ENCODE measurements around the gene RBBP4.

Gene RBBP4

DNA sequence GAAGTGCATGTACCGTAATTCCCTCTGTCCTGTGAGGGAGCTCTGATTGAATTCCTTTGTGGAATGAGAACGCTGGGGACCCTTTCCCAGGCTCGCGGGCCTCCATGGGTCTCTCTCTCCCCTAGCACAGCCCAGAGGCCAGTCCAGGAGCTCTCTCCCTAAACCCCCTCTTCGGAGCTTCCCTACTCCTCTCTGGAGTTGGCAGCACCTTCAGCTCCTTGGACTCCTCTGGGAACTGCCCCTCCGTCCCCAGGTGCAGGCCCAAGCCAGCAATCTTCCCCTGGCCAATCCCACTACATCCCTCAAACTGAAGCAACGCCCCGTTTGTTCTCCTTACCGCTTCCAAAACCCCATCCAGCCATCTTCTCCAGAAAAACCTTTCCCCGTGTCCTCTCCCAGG is 62.1 kb downstream of the RBBP4 start:
- no peak for ATAC-seq (ENCODE audit: low read depth)
- no peaks in the 10 kb centered on the region for H3K36me3 Mint-ChIP-seq
- DNase-seq (ENCODE audit: low spot score in 2 of 2), result no peak
- peaks cover 2% of the 10 kb centered on the region for H3K27me3 Mint-ChIP-seq
- H3K4me3 Mint-ChIP-seq, result peak overlapping the region; percentile 36
- H3K9me3 Mint-ChIP-seq, result no peaks in the 10 kb centered on the region
- peaks cover 15% of the 10 kb centered on the region for H3K4me1 Mint-ChIP-seq
- no peak overlapping the region for H3K27ac Mint-ChIP-seq

GRCh38 chr1:32714277-32714676 is 63.3 kb downstream of the RBBP4 start:
- DNase-seq (ENCODE audit: low spot score in 2 of 2), result no peak
- no peak overlapping the region for H3K27ac Mint-ChIP-seq

GRCh38 chr1:32715901-32716311 is 64.9 kb downstream of the RBBP4 start:
- H3K36me3 Mint-ChIP-seq, result no peaks in the 10 kb centered on the region
- peaks cover 15% of the 10 kb centered on the region for H3K4me1 Mint-ChIP-seq
- ATAC-seq (ENCODE audit: low read depth) (no peak), DNase-seq (ENCODE audit: low spot score in 2 of 2) (no peak)
- H3K4me3 Mint-ChIP-seq, result no peak overlapping the region
- H3K27ac Mint-ChIP-seq, result no peak overlapping the region
- H3K9me3 Mint-ChIP-seq, result no peaks in the 10 kb centered on the region
- peaks cover 12% of the 10 kb centered on the region for H3K27me3 Mint-ChIP-seq

More at GRCh38 chr1:32714277-32714676, 63.3 kb downstream of the RBBP4 start:
- Mint-ChIP-seq H3K4me1 (peaks cover 15% of the 10 kb centered on the region), H3K9me3 (no peaks in the 10 kb centered on the region), H3K27me3 (peaks cover 2% of the 10 kb centered on the region), H3K4me3 (no peak overlapping the region), H3K36me3 (no peaks in the 10 kb centered on the region)
- no peak for ATAC-seq (ENCODE audit: low read depth)

DNA sequence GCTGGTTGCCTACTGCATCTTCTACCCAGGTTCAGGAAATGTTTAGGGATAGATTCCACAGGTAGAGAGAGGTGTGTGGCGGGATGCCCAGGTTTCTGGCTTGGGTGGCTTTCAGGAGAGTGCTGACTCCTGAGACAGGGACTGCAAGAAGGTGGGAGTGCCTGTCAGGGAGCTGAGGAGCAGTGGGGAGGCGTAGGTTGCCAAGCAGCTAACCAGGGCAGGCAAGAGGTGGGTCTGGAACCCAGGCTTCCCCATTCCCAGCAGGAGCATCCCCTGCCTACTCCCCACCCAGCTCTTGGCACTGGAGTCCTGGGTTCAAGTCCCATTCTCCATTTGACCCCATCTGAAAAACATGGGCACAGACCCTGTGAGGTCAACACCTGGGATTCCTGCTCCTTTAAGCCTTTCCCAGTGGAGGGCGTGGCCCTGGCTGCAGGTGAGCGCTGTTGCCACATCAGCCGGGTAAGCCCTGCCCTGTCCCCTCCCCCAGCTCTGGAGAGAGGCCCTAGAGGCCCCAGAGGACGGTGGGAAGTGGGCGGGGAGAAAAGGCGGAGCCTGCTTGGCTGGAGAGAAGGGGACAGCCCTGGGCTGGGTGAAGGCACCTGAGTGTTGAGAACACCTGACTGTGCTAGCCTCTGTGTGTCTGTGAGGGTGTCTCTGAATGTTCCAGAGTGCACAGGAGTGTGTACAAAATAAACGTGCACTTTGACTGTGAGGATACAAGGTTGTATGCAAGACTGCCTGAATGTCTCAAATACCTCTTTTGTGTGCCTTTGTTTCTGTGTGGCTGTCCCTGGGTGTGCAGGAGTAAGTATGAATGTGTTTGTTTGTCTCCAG is 65.5 kb downstream of the RBBP4 start:
- Mint-ChIP-seq H3K36me3 (no peaks in the 10 kb centered on the region), H3K27me3 (peaks cover 14% of the 10 kb centered on the region), H3K4me3 (no peak overlapping the region), H3K27ac (no peak overlapping the region), H3K9me3 (no peaks in the 10 kb centered on the region), H3K4me1 (peaks cover 15% of the 10 kb centered on the region)
- ATAC-seq (ENCODE audit: low read depth) (peak; percentile 61), DNase-seq (ENCODE audit: low spot score in 2 of 2) (no peak)

GRCh38 chr1:32717503-32717902 is 66.5 kb downstream of the RBBP4 start:
- H3K27ac Mint-ChIP-seq, result no peak overlapping the region

DNA sequence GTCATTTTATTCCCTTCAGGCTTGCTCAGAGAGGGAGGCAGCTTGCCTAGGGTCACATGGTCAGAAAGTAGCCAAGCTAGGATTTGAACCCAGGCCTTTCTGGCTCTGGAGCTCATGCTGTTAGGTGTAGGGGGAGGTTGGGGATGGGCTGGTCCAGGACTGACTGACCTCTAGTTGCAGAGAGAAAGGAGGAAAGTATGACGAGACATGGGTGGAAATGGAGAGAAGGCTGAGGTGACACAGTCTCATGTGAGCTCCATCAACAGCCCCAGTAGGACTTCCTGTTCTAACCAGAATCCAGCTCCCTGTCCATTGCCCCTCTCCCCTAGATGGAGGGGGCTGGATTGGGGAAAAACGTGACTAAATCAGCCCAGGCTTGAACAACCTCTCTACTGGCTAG is 67.0 kb downstream of the RBBP4 start:
- Mint-ChIP-seq H3K27me3 (peaks cover 21% of the 10 kb centered on the region), H3K36me3 (peaks cover 2% of the 10 kb centered on the region), H3K4me1 (peaks cover 11% of the 10 kb centered on the region), H3K27ac (no peak overlapping the region), H3K4me3 (no peak overlapping the region), H3K9me3 (no peaks in the 10 kb centered on the region)
- ATAC-seq (ENCODE audit: low read depth) (no peak), DNase-seq (ENCODE audit: low spot score in 2 of 2) (no peak)

More at GRCh38 chr1:32717503-32717902, 66.5 kb downstream of the RBBP4 start:
- peaks cover 2% of the 10 kb centered on the region for H3K36me3 Mint-ChIP-seq
- H3K9me3 Mint-ChIP-seq, result no peaks in the 10 kb centered on the region
- no peak overlapping the region for H3K4me3 Mint-ChIP-seq
- DNase-seq (ENCODE audit: low spot score in 2 of 2) (no peak), ATAC-seq (ENCODE audit: low read depth) (no peak)
- H3K27me3 Mint-ChIP-seq, result peaks cover 21% of the 10 kb centered on the region
- H3K4me1 Mint-ChIP-seq, result peaks cover 11% of the 10 kb centered on the region

GRCh38 chr1:32718527-32718926 is 67.5 kb downstream of the RBBP4 start:
- Mint-ChIP-seq H3K27me3 (peaks cover 21% of the 10 kb centered on the region), H3K36me3 (peaks cover 2% of the 10 kb centered on the region), H3K4me3 (no peak overlapping the region), H3K4me1 (peaks cover 9% of the 10 kb centered on the region), H3K27ac (no peak overlapping the region), H3K9me3 (no peaks in the 10 kb centered on the region)
- DNase-seq (ENCODE audit: low spot score in 2 of 2) (no peak), ATAC-seq (ENCODE audit: low read depth) (no peak)

- peaks cover 9% of the 10 kb centered on the region for H3K4me1 Mint-ChIP-seq
- H3K27ac Mint-ChIP-seq, result no peak overlapping the region
- peaks cover 23% of the 10 kb centered on the region for H3K27me3 Mint-ChIP-seq
- no peaks in the 10 kb centered on the region for H3K9me3 Mint-ChIP-seq
- peaks cover 4% of the 10 kb centered on the region for H3K36me3 Mint-ChIP-seq
- no peak overlapping the region for H3K4me3 Mint-ChIP-seq
- ATAC-seq (ENCODE audit: low read depth) (no peak), DNase-seq (ENCODE audit: low spot score in 2 of 2) (no peak)
Observed at GRCh38 chr1:32719681-32720275, 68.8 kb downstream of the RBBP4 start.

GRCh38 chr1:32724678-32725614 is 73.9 kb downstream of the RBBP4 start:
- Mint-ChIP-seq H3K4me1 (peaks cover 3% of the 10 kb centered on the region), H3K9me3 (no peaks in the 10 kb centered on the region), H3K36me3 (peaks cover 4% of the 10 kb centered on the region), H3K4me3 (no peak overlapping the region), H3K27me3 (peaks cover 32% of the 10 kb centered on the region), H3K27ac (no peak overlapping the region)
- DNase-seq (ENCODE audit: low spot score in 2 of 2) (no peak), ATAC-seq (ENCODE audit: low read depth) (no peak)

DNA sequence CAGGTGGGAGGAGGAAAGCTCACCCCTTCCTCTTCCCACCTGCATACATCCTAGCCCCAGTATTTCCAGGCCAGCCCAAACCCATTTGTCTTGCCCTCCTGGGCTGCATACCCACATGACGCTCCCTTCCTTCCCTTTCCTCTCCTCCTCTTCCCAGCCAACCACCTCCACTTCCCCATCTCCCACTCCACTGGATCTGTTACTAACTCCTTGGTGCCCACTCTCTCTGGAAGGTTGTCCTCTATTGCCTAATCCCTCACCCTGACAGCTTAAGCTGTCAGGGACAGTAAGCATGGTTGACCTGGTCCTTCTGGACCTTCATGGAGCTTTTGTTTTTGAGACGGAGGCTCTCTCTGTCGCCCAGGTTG is 74.6 kb downstream of the RBBP4 start:
- ATAC-seq (ENCODE audit: low read depth), result no peak
- DNase-seq (ENCODE audit: low spot score in 2 of 2), result no peak
- Mint-ChIP-seq H3K9me3 (no peaks in the 10 kb centered on the region), H3K4me3 (no peak overlapping the region), H3K27me3 (peaks cover 25% of the 10 kb centered on the region), H3K27ac (no peak overlapping the region), H3K36me3 (peaks cover 4% of the 10 kb centered on the region), H3K4me1 (peaks cover 3% of the 10 kb centered on the region)

DNA sequence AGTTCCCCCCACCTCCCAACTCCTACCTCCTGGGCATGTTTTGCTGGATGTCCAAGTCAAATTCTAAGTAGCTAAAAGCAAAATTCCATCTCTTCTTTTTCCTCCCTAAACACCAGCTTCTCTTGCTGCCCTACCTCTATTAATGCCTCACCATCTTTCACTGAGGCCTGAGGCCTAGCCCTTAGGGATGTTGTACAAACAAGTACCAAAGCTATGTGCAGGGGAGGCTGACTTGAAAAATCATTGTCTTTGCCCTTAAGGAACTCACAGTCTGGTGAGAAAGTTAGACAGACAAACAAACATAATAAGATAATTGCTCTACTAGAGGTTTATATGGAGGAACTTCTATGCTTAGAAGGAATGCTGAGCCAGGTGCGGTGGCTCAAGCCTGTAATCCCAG is 76.9 kb downstream of the RBBP4 start:
- H3K27me3 Mint-ChIP-seq, result peaks cover 17% of the 10 kb centered on the region
- no peaks in the 10 kb centered on the region for H3K9me3 Mint-ChIP-seq
- peaks cover 2% of the 10 kb centered on the region for H3K36me3 Mint-ChIP-seq
- DNase-seq (ENCODE audit: low spot score in 2 of 2) (no peak), ATAC-seq (ENCODE audit: low read depth) (no peak)
- no peak overlapping the region for H3K27ac Mint-ChIP-seq
- H3K4me1 Mint-ChIP-seq, result peaks cover 3% of the 10 kb centered on the region
- no peak overlapping the region for H3K4me3 Mint-ChIP-seq

DNA sequence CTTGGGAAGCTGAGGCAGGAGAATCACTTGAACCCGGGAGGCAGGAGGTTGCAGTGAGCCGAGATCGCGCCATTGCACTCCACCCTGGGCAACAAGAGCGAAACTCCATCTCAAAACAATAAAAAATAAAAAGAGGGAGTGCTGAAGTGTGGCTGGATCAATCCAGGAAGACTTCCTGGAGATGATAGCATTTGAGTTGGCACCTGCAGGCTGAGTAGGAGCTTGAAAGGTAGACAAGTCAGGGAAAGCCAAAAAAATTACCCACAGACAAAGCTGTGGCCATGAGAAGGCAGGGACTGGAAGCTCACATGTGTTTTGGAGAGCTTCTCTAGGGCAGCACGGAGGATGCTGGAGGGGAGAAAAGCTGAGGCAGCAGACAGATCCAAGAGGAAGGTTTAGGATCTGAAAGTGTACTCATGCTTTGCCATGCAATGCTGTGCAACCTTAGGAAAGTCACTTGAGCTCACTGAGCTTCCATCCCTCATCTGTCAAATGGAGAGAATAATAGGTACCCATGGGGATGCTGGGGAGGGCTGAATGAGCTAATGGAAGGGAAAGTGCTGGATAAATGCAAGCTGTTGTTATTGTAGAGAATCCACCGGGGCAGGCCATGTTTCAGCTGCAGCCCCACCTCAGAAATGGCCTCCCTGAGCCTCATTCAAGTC is 77.5 kb downstream of the RBBP4 start:
- Mint-ChIP-seq H3K27me3 (peaks cover 19% of the 10 kb centered on the region), H3K27ac (no peak overlapping the region), H3K4me3 (no peak overlapping the region), H3K4me1 (peaks cover 3% of the 10 kb centered on the region), H3K36me3 (peaks cover 2% of the 10 kb centered on the region), H3K9me3 (no peaks in the 10 kb centered on the region)
- no peak for ATAC-seq (ENCODE audit: low read depth)
- no peak for DNase-seq (ENCODE audit: low spot score in 2 of 2)

GRCh38 chr1:32729254-32730046 is 78.4 kb downstream of the RBBP4 start:
- Mint-ChIP-seq H3K9me3 (no peaks in the 10 kb centered on the region), H3K36me3 (peaks cover 2% of the 10 kb centered on the region), H3K27ac (no peak overlapping the region), H3K27me3 (peaks cover 20% of the 10 kb centered on the region), H3K4me3 (no peak overlapping the region), H3K4me1 (peaks cover 3% of the 10 kb centered on the region)
- ATAC-seq (ENCODE audit: low read depth), result no peak
- no peak for DNase-seq (ENCODE audit: low spot score in 2 of 2)

Measured in memory B cell (primary cell).